Measurements from ENCODE around the gene KNDC1. TPM values are rescaled to one million over a fixed set of nuclear protein-coding genes. Genes with fewer than 3 reads are reported as not detected.

KNDC1 gene
- total RNA-seq, 2 experiments from 2014 or later: not detected

Small RNA genes within 50 kb of the gene (microRNA-seq; reads per million reads assigned to microRNA genes)
- 0.51 reads per million for gene MIR202 (ENCODE audit: borderline microRNAs expressed)

Other genes starting within 250 kb of the KNDC1 start
- not detected for gene CFAP46, start 217.6 kb upstream of the KNDC1 start, total RNA-seq
- not detected for gene ADGRA1, start 72.3 kb upstream of the KNDC1 start, total RNA-seq
- gene UTF1, start 70.0 kb downstream of the KNDC1 start, total RNA-seq: not detected
- gene VENTX, start 77.6 kb downstream of the KNDC1 start, total RNA-seq: not detected
- gene ADAM8, start 116.6 kb downstream of the KNDC1 start, total RNA-seq: 10 to 100 TPM; 67.0 to 67.3 TPM
- 10 to 100 TPM; 74.4 to 79.1 TPM for gene TUBGCP2, start 148.7 kb downstream of the KNDC1 start, total RNA-seq
- gene ZNF511, start 148.7 kb downstream of the KNDC1 start, total RNA-seq: 10 to 100 TPM; 36.5 to 38.8 TPM
- 1 to 10 TPM; 1.2 to 1.4 TPM for gene CALY, start 176.7 kb downstream of the KNDC1 start, total RNA-seq
- gene PRAP1, start 187.2 kb downstream of the KNDC1 start, total RNA-seq: not detected
- 1 to 10 TPM; 7.9 to 10.0 TPM for gene FUOM, start 197.8 kb downstream of the KNDC1 start, total RNA-seq
- gene ECHS1, start 213.1 kb downstream of the KNDC1 start, total RNA-seq: 1 to 10 TPM; 7.9 to 8.5 TPM
- 1 to 10 TPM; 2.4 to 3.5 TPM for gene PAOX, start 219.0 kb downstream of the KNDC1 start, total RNA-seq
- gene MTG1, start 233.9 kb downstream of the KNDC1 start, total RNA-seq: 10 to 100 TPM; 30.2 to 31.0 TPM